Panc1 (cell line): ENCODE data around the gene CACNA1C. TPM values are rescaled to one million over a fixed set of nuclear protein-coding genes. Genes with fewer than 3 reads are reported as not detected.

Experiments used
- ATAC-seq: fragments of 200-7000 bp; cut with Tn5 transposase; 2 replicates; pipeline ENCODE4 v1.9.1; 2020; ENCODE audit warnings: mild to moderate bottlenecking, moderate library complexity
- BruUV-seq: library from RNA; stranded (reverse); fragments of 400-500 nt; replicated peaks from 2 replicates; lab custom pipeline; 2021; lab: Mats Ljungman, UMichigan
- CTCF ChIA-PET: fragments of 300-600 bp; sonication (Branson Sonifier 250); formaldehyde crosslinking; loops from one replicate; lab custom pipeline; 2022; ENCODE audit warnings: antibody characterized with exemption; lab: Charles Lee
- POLR2A ChIA-PET: fragments of 300-600 bp; sonication (Branson Sonifier 250); formaldehyde crosslinking; loops from one replicate; lab custom pipeline; 2022; ENCODE audit warnings: antibody characterized with exemption; lab: Charles Lee
- DNase-seq: peaks from one replicate; pipeline ENCODE4 v3.0.0-alpha.2; 2010; ENCODE audit warnings: low read depth, low spot score
- H3K27ac ChIP-seq: 2 replicates; pipeline ENCODE4 v1.5.1; 2011; ENCODE audit warnings: mild to moderate bottlenecking, low read length, inconsistent platforms
- H3K27me3 ChIP-seq: fragments of 200-500 bp; sonication (Bioruptor generic); 2 replicates; pipeline ENCODE4 v1.6.0; 2014; ENCODE audit warnings: low read length, inconsistent platforms; ENCODE audit not compliant: control insufficient read depth, insufficient read depth
- H3K36me3 ChIP-seq: fragments of 200-500 bp; sonication (Bioruptor generic); 2 replicates; pipeline ENCODE4 v1.5.1; 2014; ENCODE audit warnings: inconsistent platforms, mild to moderate bottlenecking, low read length, moderate library complexity; ENCODE audit not compliant: control insufficient read depth, insufficient read depth
- H3K4me1 ChIP-seq: 2 replicates; pipeline ENCODE4 v1.5.1; 2011; ENCODE audit warnings: inconsistent platforms, mild to moderate bottlenecking, low read length, moderate library complexity; ENCODE audit not compliant: control insufficient read depth, insufficient read depth
- H3K4me3 ChIP-seq, 2 experiments: 2 replicates each; pipeline ENCODE4 v1.5.1; 2011 to 2012; ENCODE audit warnings: low read depth in 2 of 2, low read length in 2 of 2, mild to moderate bottlenecking in 2 of 2, inconsistent platforms in 1 of 2, moderate library complexity in 1 of 2
- H3K9me3 ChIP-seq: fragments of 200-500 bp; sonication (Bioruptor generic); 2 replicates; pipeline ENCODE4 v1.5.1; 2014; ENCODE audit warnings: low read depth, mild to moderate bottlenecking, inconsistent platforms, low read length, moderate library complexity; ENCODE audit not compliant: control insufficient read depth, insufficient read depth
- CTCF ChIP-seq: fragments of 450-650 bp; IDR thresholded peaks from 2 replicates; pipeline ENCODE4 v1.5.1; 2017; ENCODE audit warnings: mild to moderate bottlenecking
- POLR2AphosphoS5 ChIP-seq: IDR thresholded peaks from 2 replicates; pipeline ENCODE4 v1.6.1; 2012; ENCODE audit warnings: mild to moderate bottlenecking, low read depth, low read length, moderate library complexity
- REST ChIP-seq, 2 experiments: IDR thresholded peaks; 2 replicates each; pipeline ENCODE4 v1.6.1; 2011 to 2012; ENCODE audit warnings: low read depth in 2 of 2, control low read depth in 1 of 2, low read length in 1 of 2, mild to moderate bottlenecking in 1 of 2, moderate library complexity in 1 of 2; ENCODE audit not compliant: insufficient read depth in 1 of 2
- SIN3A ChIP-seq: IDR thresholded peaks from 2 replicates; pipeline ENCODE4 v1.6.1; 2012; ENCODE audit warnings: low read depth, mild to moderate bottlenecking, low read length, moderate library complexity, borderline replicate concordance; ENCODE audit not compliant: insufficient read depth
- TCF7L2 ChIP-seq: IDR thresholded peaks from 2 replicates; pipeline ENCODE4 v1.6.1; 2011; ENCODE audit warnings: mild to moderate bottlenecking, low read depth, low read length, inconsistent platforms
- in situ Hi-C: cut with HindIII; loops from 2 replicates; pipeline ENCODE4 v1.10.0; 2016; ENCODE audit warnings: low sequenced_read_pairs, low pct_unique_long_range_greater_than_20kb
- intact Hi-C: fragments of 100-400 bp; cut with micrococcal nuclease; formaldehyde crosslinking; loops from one replicate; pipeline ENCODE4 v1.10.0; 2022; ENCODE audit not compliant: unreplicated experiment
- total RNA-seq: library from RNA; stranded (reverse); gene quantifications from one replicate; pipeline ENCODE4 v1.2.1, GENCODE V29; 2021; ENCODE audit not compliant: unreplicated experiment

Gene CACNA1C
- total RNA-seq, 1 experiment from 2014 or later: 0.03 TPM

GRCh38 chr12:2212537-2212936 is 159.8 kb downstream of the CACNA1C start:
- ChIA-PET POLR2A (no interaction called here), CTCF (no interaction called here)
- no peak for TF ChIP-seq REST (IDR thresholded peaks at IDR 0.05; ENCODE audit: insufficient read depth in 1 of 2, low read depth in 2 of 2, low read length in 1 of 2)
- TF ChIP-seq TCF7L2: no peak
- TF ChIP-seq CTCF: no peak
- no peak for TF ChIP-seq POLR2AphosphoS5
- TF ChIP-seq SIN3A: no peak
- BruUV-seq: no TSS peak
- no peaks in the 10 kb centered on the region for H3K9me3 ChIP-seq
- in situ Hi-C loops (no loop called here), intact Hi-C loops (no loop called here)
- ATAC-seq: no peak
- H3K4me3 ChIP-seq: no peak overlapping the region
- peaks cover under 1% of the 10 kb centered on the region for H3K27me3 ChIP-seq
- DNase-seq: no peak
- H3K27ac ChIP-seq: no peak overlapping the region
- no peaks in the 10 kb centered on the region for H3K36me3 ChIP-seq
- H3K4me1 ChIP-seq: no peaks in the 10 kb centered on the region

- H3K27me3 ChIP-seq: peaks cover 2% of the 10 kb centered on the region
- CTCF ChIA-PET: no interaction called here
- POLR2A ChIA-PET: no interaction called here
Measured at GRCh38 chr12:2212971-2213869, 160.4 kb downstream of the CACNA1C start.

More at GRCh38 chr12:2212971-2213869, 160.4 kb downstream of the CACNA1C start:
- Histone ChIP-seq H3K4me3 (no peak overlapping the region), H3K4me1 (no peaks in the 10 kb centered on the region), H3K36me3 (no peaks in the 10 kb centered on the region), H3K9me3 (no peaks in the 10 kb centered on the region), H3K27ac (no peak overlapping the region)
- ATAC-seq (no peak), DNase-seq (no peak)
- BruUV-seq: no TSS peak
- TF ChIP-seq POLR2AphosphoS5: no peak
- TF ChIP-seq CTCF: no peak
- no peak for TF ChIP-seq REST (IDR thresholded peaks at IDR 0.05; ENCODE audit: insufficient read depth in 1 of 2, low read depth in 2 of 2, low read length in 1 of 2)
- TF ChIP-seq TCF7L2: no peak
- TF ChIP-seq SIN3A: no peak
- intact Hi-C loops (no loop called here), in situ Hi-C loops (no loop called here)
